ENCODE results near the gene ITGB5.

- TF ChIP-seq CTCF (conservative IDR thresholded peaks at IDR 0.05; ENCODE audit: low read depth, low read length): no peak
- no peak for TF ChIP-seq EZH2 (IDR thresholded peaks at IDR 0.05; ENCODE audit: borderline replicate concordance, low read depth, low read length, poor library complexity, severe bottlenecking)
Observed at GRCh38 chr3:124926426-124927101, 39.4 kb upstream of the ITGB5 start.
